ENCODE measurements around the gene ZFC3H1. TPM values are rescaled to one million over a fixed set of nuclear protein-coding genes. Genes with fewer than 3 reads are reported as not detected.

The ZFC3H1 gene
- total RNA-seq, 2 donors from 2014 or later, result 40.5 to 46.0 TPM

GRCh38 chr12:71599210-71599609 is 64.4 kb downstream of the ZFC3H1 start:
- Histone ChIP-seq H3K4me3 (ENCODE audit: low read length) (no peak overlapping the region), H3K4me1 (ENCODE audit: control insufficient read depth, insufficient read depth, low read length) (peaks cover 3% of the 10 kb centered on the region), H3K36me3 (ENCODE audit: control insufficient read depth, insufficient read depth, low read length) (no peaks in the 10 kb centered on the region), H3K9ac (ENCODE audit: extremely low read depth, low read length, poor library complexity, severe bottlenecking) (no peak overlapping the region), H3K9me3 (ENCODE audit: control insufficient read depth, low read length) (peaks cover 4% of the 10 kb centered on the region), H3K27ac (ENCODE audit: low read depth, low read length) (no peak overlapping the region), H3K27me3 (ENCODE audit: control insufficient read depth, insufficient read depth, low read length, poor library complexity, severe bottlenecking) (no peaks in the 10 kb centered on the region)
- H3K4me3 Mint-ChIP-seq, result no peak overlapping the region
- no peak for DNase-seq
- H3K4me1 Mint-ChIP-seq, result peaks cover 17% of the 10 kb centered on the region
- no peak overlapping the region for H3K27ac Mint-ChIP-seq
- H3K36me3 Mint-ChIP-seq (ENCODE audit: low read depth), result no peaks in the 10 kb centered on the region
- no peaks in the 10 kb centered on the region for H3K27me3 Mint-ChIP-seq (ENCODE audit: insufficient read depth)
- H3K9me3 Mint-ChIP-seq, result no peaks in the 10 kb centered on the region
- TF ChIP-seq, protein P1, sequence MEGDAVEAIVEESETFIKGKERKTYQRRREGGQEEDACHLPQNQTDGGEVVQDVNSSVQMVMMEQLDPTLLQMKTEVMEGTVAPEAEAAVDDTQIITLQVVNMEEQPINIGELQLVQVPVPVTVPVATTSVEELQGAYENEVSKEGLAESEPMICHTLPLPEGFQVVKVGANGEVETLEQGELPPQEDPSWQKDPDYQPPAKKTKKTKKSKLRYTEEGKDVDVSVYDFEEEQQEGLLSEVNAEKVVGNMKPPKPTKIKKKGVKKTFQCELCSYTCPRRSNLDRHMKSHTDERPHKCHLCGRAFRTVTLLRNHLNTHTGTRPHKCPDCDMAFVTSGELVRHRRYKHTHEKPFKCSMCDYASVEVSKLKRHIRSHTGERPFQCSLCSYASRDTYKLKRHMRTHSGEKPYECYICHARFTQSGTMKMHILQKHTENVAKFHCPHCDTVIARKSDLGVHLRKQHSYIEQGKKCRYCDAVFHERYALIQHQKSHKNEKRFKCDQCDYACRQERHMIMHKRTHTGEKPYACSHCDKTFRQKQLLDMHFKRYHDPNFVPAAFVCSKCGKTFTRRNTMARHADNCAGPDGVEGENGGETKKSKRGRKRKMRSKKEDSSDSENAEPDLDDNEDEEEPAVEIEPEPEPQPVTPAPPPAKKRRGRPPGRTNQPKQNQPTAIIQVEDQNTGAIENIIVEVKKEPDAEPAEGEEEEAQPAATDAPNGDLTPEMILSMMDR (conservative IDR thresholded peaks at IDR 0.05), result no peak

DNA sequence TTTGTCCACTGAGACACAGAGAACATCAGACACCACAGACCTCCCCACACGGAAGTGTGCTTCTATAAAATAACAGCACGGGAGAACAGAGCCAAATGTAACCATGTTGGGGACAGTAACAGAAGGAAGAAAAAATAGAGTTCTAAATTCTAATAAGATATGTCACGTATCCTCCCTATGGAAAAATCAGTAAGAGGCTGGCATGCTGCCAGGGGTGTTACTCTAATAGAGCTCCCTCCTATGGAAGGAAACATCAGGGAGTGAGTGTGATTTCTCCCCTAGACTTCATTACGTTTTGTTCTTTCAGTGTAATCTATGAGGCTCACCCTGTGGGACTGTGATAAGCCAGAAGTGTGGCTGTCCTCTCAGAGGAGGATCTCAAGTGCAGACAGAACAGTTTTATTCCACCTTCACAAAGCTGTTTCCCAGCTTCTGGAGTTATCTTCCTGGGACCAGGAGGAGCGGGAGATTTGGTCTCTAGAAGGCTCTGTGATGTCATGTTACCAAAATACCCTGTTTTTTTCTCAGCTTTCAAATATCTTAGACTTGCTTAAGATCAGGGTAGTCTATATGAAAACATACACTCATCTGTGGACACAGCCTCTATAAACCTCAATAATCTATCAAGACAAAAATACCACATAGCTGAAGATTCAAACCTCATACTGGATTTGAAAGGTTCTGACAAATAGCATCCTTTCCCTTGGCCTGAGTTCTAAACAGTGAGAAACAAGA is 69.3 kb downstream of the ZFC3H1 start:
- TF ChIP-seq, protein P1 (conservative IDR thresholded peaks at IDR 0.05), result peak; percentile 18
- 90 to 92% methylated on average over 3 to 5 of the region's 5 CpGs for WGBS, 2 experiments (ENCODE audit: insufficient coverage in 1 of 2, insufficient read length in 1 of 2)
- Mint-ChIP-seq H3K27ac (no peak overlapping the region), H3K9me3 (no peaks in the 10 kb centered on the region), H3K4me3 (no peak overlapping the region), H3K4me1 (peaks cover 26% of the 10 kb centered on the region), H3K36me3 (ENCODE audit: low read depth) (no peaks in the 10 kb centered on the region), H3K27me3 (ENCODE audit: insufficient read depth) (peaks cover 3% of the 10 kb centered on the region)
- Histone ChIP-seq H3K9ac (ENCODE audit: extremely low read depth, low read length, poor library complexity, severe bottlenecking) (no peak overlapping the region), H3K36me3 (ENCODE audit: control insufficient read depth, insufficient read depth, low read length) (no peaks in the 10 kb centered on the region), H3K9me3 (ENCODE audit: control insufficient read depth, low read length) (peaks cover 4% of the 10 kb centered on the region), H3K4me3 (ENCODE audit: low read length) (no peak overlapping the region), H3K27me3 (ENCODE audit: control insufficient read depth, insufficient read depth, low read length, poor library complexity, severe bottlenecking) (no peaks in the 10 kb centered on the region), H3K27ac (ENCODE audit: low read depth, low read length) (no peak overlapping the region), H3K4me1 (ENCODE audit: control insufficient read depth, insufficient read depth, low read length) (peaks cover 11% of the 10 kb centered on the region)
- DNase-seq, result no peak

DNA sequence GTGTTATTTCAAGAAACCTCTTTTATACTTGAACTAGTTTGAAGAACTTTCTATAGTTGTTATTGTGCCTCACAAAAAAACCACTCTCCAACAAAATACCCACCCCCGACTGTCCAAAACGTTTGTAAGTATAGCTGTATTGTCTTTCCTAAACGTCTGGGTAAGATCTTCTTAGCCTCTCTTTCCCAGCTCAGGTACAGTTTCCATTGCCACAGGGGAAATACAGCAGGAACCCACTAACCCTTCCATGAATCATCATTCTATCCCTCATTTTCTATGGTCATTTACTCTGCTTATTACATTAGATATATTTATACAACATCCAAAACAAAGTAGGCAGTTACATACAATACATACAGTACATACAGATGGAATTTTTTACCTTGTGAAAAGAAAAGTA is 70.8 kb downstream of the ZFC3H1 start:
- Histone ChIP-seq H3K27me3 (ENCODE audit: control insufficient read depth, insufficient read depth, low read length, poor library complexity, severe bottlenecking) (no peaks in the 10 kb centered on the region), H3K4me1 (ENCODE audit: control insufficient read depth, insufficient read depth, low read length) (peaks cover 14% of the 10 kb centered on the region), H3K36me3 (ENCODE audit: control insufficient read depth, insufficient read depth, low read length) (peaks cover 1% of the 10 kb centered on the region), H3K27ac (ENCODE audit: low read depth, low read length) (no peak overlapping the region), H3K9ac (ENCODE audit: extremely low read depth, low read length, poor library complexity, severe bottlenecking) (no peak overlapping the region), H3K4me3 (ENCODE audit: low read length) (no peak overlapping the region), H3K9me3 (ENCODE audit: control insufficient read depth, low read length) (peaks cover 3% of the 10 kb centered on the region)
- Mint-ChIP-seq H3K9me3 (no peaks in the 10 kb centered on the region), H3K27me3 (ENCODE audit: insufficient read depth) (peaks cover 3% of the 10 kb centered on the region), H3K4me3 (no peak overlapping the region), H3K36me3 (ENCODE audit: low read depth) (no peaks in the 10 kb centered on the region), H3K27ac (no peak overlapping the region), H3K4me1 (peaks cover 30% of the 10 kb centered on the region)
- DNase-seq, result no peak
- TF ChIP-seq, protein P1 (conservative IDR thresholded peaks at IDR 0.05), result no peak
- WGBS, 2 experiments (ENCODE audit: insufficient coverage in 1 of 2, insufficient read length in 1 of 2), result 69 to 86% methylated on average over 3 of the region's 3 CpGs

Measured in endodermal cell (in vitro differentiated cells).